HG03066 (cell line): ENCODE results near the gene SMTNL1.

ENCODE experiments used
- ATAC-seq: cut with Tn5 transposase; IDR thresholded peaks from one replicate; pipeline ENCODE4 v1.9.1; 2021; ENCODE audit warnings: low read depth; ENCODE audit not compliant: unreplicated experiment

Gene SMTNL1

GRCh38 chr11:57586711-57587245 lies 49.4 kb downstream of the SMTNL1 start:
- no peak for ATAC-seq

- ATAC-seq = no peak
These were observed 50.8 kb downstream of the SMTNL1 start for GRCh38 chr11:57588046-57588710.

GRCh38 chr11:57596266-57596885 lies 59.0 kb downstream of the SMTNL1 start:
- ATAC-seq = no peak

GRCh38 chr11:57597461-57597915 lies 60.1 kb downstream of the SMTNL1 start, which contains the start of gene SERPING1:
SERPING1 (plus strand) TSS chr11:57597685; CDS start chr11:57598271, 586 bp downstream.
- no peak for ATAC-seq

GRCh38 chr11:57597916-57598830 lies 60.8 kb downstream of the SMTNL1 start:
- no peak for ATAC-seq

GRCh38 chr11:57598831-57599155 lies 61.4 kb downstream of the SMTNL1 start:
- no peak for ATAC-seq

- no peak for ATAC-seq
These were observed 62.0 kb downstream of the SMTNL1 start for GRCh38 chr11:57599381-57599780.
